HG03025 (cell line): ENCODE results near the gene MYO9B.
"Not testable (repeated sequence)": the region's sequence is repeated elsewhere in the genome, so short reads cannot be mapped to it uniquely, and the experiment has no call there.

ENCODE experiments used
- ATAC-seq: cut with Tn5 transposase; IDR thresholded peaks from one replicate; pipeline ENCODE4 v1.9.1; 2021; ENCODE audit warnings: mild to moderate bottlenecking, moderate library complexity; ENCODE audit not compliant: unreplicated experiment, low FRiP score

The MYO9B gene

DNA sequence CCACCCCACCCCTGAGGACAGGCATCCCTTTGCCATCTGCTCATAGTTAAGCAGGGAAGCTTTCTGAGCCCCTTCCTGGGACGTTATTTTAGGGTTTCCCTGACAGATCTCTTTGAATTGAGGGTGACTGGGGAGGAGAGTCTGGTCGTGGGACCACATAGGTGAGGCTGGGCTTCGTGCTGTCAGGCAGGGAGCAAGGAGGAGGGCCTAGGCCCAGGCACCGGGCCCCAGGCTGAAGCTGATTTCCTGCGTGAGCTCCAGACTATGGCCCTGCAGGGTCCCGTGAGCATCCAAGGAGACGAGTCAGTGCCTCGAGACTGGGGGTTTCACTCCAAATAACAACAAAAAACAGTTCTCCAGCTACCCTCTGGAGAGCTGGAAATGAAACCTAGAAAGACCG is 60.4 kb downstream of the MYO9B start:
- no peak for ATAC-seq

DNA sequence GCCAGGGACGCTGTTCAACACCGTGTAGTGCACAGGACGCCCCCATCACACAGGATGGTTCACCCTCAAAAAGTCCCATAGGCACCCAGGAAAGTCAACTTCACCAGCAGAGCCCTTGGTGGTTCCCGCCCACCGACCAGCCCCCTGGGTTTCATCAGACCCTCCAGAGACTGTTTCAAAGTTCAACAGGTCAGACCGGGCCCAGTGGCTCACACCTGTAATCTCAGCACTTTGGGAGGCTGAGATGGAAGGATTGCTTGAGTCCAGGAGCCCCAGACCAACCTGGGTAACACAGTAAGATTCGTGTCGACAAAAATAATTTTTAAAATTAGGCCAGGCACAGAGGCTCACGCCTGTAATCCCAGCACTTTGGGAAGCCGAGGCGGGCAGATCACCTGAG is 61.0 kb downstream of the MYO9B start:
- ATAC-seq: no peak

DNA sequence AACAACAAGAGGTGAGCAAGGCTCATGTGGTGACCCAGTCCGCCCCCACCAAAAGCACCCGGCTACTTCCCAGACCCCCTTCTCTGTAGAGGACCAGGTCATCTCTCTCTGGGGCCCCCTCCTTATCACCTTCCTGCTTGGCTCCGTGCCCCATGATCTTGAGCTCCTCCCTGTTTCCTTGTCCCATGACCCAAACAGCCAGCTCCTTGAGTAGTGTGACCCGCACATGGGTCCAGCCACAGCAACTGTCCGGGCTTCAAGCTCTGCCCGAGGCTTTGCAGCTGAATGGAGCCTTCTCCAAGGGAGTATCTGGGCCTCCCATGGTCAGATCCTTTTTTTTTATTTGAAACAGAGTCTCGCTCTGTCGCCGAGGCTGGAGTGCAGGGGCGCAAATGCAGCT is 61.8 kb downstream of the MYO9B start:
- no peak for ATAC-seq

DNA sequence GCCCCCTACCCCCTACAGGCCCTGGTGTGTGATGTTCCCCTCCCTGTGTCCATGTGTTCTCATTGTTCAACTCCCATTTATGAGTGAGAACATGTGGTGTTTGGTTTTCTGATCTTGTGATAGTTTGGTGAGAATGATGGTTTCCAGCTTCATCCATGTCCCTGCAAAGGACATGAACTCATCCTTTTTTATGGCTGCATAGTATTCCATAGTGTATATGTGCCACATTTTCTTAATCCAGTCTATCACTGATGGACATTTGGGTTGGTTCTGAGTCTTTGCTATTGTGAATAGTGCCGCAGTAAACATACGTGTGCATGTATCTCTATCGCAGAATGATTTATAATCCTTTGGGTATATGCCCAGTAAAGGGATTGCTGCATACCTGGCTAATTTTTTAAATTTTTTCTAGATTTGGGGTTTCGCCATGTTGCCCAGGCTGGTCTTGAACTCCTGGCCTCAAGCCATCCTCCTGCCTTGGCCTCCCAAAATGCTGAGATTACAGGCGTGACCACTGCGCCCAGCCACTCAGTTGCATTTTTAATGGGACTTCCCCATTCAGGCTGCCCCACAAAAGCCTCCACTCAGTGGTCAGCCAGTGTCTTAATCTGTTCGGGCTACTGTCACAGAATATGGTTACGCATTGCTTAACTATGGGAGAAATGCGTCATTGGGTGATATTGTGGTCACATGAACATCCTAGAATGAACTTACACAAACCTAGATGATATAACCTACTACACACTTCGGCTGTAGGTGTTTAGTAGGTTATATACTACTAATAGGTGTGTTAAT is 62.7 kb downstream of the MYO9B start:
- not testable (repeated sequence) for ATAC-seq

DNA sequence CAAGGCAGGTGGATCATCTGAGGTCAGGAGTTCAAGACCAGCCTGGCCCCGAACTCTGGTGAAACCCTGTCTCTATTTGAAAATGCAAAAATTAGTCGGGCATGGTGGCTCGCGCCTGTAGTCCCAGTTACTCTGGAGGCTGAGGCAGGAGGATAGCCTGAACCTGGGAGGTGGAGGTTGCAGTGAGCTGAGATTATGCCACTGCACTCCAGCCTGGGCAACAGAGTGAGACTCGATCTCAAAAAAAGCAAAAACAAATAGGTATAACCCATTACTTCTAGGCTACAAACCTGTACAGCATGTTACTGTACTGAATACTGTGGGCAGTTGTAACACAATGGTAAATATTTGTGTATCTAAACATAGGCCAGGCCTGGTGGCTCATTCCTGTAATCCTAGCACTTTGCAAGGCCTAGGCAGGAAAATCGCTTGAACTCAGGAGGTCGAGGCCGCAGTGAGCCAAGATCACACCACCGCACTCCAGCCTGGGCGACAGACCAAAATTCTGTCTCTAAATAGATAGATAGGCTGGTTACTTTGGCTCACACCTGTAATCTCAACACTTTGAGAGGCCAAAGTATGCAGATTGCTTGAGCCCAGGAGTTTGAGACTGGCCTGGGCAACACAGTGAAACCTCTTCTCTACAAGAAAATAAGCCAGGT is 63.5 kb downstream of the MYO9B start:
- ATAC-seq: no peak

DNA sequence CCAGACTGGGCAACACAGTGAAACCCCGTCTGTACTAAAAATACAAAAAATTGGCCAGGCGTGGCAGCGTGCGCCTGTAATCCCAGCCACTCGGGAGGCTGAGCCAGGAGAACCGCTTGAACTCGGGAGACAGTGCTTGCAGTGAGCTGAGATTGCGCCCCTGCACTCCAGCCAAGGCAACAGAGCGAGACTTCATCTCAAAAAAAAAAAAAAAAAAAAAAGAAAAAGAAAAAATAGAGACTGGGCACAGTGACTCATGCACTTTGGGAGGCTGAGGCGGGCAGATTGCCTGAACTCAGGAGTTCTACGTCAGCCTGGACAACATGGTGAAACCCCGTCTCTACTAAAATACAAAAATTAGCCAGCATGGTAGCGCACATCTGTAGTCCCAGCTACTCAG is 69.2 kb downstream of the MYO9B start:
- not testable (repeated sequence) for ATAC-seq

DNA sequence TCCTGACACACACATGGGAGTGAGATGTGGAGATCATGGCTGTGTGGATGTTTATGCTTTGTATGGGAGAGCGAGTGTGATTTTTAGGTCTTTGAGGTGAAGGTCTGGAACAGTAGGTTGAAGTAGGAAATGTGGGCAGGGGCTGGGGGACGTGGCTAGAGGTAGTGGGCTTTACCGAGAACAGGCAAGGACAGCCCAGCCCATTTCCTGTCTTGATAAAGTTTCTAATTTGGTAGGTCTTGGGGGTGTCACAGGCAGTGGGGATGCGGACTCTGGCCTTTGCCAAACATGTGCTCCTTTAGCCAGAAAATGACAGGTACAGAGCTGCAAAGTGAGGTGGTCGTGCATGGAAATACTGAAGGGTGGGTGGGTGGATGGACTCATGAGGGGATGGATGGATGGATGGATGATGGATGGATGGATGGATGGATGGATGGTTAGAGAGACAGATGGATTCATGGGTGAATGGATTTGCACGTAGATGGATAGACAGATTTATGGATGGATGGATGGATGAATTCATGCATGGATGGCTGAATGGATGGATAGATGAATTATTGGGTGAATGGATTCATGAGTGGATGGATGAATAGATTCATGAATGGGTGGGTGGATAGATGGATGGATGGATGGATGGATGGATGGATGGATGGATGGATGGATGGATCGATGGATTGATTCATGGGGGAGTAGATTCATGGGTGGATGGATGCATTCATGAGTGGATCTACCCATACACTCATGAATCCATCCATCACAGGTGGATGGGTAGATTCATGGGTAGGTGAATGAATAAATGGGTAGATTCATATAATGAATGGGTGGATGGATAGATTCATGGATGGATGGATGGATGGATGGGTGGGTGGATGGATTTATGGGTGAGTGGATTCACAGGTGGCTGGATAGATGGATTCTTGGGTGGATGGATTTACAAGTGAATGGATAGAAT is 70.2 kb downstream of the MYO9B start:
- ATAC-seq: no peak

DNA sequence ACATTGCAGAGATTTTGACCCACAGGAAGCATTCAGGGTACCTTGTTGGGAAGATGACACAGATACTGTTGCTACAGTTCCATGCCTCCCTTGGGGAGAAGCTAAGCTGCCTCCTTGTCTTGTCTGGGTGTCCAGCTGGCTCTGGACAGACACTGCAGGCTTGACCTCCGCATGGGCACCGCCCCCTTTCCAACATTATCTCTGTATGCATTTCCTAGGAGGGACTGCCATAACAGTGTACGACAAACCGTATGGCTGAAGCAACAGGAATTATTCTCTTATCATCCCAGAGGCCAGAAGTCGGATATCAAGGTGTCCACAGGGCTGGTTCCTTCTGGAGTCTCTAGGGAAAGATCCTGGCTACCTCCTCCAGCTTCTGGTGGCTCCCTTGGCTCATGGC is 72.6 kb downstream of the MYO9B start:
- ATAC-seq: no peak

DNA sequence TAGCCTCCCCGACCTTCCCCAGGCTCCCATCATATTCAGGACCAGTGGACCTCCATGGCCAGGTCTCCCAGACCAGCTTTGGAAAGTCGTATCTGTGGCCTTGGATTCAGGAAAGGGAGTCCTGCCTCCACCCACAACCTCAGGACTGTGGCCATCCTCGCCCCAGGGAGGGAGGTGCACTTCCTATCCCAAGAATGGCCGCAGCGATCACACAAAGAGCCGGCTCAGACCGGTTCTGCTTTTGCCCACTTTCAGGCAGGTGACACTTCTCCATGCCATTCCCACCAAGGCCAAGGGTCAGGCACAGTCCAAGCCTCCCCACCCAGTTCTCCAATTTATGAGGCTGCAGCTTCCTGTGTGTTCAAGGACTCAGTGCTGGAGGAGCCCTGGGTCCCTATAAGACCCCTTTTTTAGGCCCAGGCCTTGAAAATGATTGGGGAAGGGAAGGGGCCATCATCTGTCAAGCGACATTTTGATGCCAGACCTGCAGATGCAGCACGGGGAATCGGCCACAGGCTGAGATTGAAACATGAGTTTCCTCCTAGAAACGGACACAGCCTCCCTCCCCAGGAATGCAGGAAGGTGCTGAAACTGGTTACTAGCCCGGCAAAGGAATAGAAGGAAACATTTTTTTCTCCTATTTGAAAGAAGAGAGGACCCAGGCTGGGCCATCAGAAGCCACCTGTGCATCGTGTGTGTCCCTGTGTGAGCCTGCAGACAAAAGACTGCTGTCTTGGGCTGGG is 74.0 kb downstream of the MYO9B start:
- ATAC-seq: no peak

DNA sequence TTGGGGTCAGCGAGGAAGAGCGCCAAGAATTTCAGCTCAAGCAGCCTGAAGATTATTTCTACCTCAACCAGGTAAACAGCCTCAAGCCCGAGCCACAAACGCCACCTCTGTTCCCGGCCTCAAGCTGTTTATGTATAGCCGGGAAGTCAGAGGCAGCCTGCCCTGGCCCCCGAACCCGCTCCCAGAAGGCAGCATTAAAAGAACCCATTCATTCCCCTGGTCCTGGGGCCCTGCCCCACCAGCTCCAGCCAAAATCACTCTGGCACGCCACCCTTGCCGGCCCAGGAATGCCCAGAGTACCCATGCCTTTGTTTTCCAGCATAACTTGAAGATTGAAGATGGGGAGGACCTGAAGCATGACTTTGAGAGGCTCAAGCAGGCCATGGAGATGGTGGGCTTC is 78.4 kb downstream of the MYO9B start:
- ATAC-seq: no peak

DNA sequence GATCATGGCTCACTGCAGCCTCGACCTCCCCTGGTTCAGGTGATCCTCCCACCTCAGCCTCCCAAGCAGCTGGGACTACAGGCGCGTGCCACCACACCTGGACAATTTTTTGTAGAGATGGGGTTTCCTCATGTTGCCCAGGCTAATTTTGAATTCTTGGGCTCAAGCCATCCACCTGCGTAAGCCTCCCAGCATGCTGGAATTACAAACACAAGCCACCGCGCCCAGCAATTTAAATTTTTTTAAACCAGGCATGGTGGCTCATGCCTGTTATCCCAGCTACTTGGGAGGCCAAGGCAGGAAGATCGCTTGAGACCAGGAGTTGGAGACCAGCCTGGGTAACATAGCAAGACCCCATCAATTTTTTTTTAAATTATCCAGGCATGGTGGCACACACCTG is 79.7 kb downstream of the MYO9B start:
- ATAC-seq: no peak

DNA sequence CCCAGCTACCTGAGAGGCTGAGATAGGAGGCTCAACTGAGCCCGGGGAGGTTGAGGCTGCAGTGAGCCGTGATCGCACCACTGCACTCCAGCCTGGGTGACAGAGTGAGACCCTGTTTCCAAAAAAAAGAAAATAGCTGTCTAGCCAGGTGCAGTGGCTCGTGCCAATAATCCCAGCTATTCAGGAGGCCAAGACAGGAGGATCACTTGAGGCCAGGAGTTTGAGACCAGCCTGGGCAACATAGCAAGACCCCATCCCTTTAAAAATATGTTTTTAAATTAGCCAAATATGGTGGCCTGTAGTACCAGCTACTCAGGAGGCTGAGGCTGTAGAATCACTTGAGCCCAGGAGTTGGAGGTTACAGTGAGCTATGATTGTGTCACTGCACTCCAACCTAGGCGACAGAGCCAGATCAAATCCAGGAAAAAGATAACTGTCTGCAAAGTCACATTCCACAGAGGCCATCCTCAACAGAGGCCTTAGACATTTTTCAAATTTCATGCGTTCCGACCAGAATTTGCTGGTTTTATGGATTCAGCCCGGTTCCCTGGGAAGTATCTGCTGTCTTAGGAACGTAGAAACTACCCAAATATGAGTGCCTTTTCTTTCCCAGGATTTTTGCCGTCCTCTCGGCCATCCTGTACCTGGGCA is 80.8 kb downstream of the MYO9B start:
- ATAC-seq: no peak

DNA sequence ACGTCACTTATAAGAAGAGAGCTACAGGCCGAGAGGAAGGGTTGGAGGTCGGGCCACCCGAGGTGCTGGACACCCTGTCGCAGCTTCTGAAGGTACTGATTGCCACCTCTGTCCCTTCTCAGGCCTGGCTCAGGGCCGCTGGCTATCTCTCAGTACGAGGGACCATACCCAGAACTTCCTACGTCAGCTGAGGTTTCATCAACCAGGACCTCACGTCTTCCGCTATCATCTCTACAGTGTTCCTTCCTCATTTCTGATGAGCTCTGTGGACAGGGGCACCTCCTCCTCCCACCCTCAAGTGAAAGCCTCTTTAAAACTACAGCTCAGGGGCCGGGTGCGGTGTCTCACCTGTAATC is 81.3 kb downstream of the MYO9B start:
- no peak for ATAC-seq

DNA sequence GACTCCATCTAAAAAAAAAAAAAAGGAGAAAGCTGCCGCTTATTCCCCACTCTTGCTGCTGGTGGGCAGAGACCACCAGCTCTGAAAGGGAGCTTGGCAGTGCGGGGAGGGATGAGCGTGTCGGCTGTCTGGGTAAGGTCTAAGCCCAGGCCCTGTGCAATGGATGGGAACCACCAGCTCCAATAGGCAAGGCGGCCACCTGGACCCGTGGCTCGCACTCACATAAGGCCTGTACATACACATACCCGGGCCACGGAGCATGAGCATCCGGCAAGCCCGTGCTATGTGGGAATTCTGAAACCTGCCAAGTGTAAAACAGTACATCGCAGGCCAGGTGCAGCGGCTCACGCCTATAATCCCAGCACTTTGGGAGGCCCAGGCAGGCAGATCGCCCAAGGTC is 83.0 kb downstream of the MYO9B start:
- ATAC-seq: no peak

DNA sequence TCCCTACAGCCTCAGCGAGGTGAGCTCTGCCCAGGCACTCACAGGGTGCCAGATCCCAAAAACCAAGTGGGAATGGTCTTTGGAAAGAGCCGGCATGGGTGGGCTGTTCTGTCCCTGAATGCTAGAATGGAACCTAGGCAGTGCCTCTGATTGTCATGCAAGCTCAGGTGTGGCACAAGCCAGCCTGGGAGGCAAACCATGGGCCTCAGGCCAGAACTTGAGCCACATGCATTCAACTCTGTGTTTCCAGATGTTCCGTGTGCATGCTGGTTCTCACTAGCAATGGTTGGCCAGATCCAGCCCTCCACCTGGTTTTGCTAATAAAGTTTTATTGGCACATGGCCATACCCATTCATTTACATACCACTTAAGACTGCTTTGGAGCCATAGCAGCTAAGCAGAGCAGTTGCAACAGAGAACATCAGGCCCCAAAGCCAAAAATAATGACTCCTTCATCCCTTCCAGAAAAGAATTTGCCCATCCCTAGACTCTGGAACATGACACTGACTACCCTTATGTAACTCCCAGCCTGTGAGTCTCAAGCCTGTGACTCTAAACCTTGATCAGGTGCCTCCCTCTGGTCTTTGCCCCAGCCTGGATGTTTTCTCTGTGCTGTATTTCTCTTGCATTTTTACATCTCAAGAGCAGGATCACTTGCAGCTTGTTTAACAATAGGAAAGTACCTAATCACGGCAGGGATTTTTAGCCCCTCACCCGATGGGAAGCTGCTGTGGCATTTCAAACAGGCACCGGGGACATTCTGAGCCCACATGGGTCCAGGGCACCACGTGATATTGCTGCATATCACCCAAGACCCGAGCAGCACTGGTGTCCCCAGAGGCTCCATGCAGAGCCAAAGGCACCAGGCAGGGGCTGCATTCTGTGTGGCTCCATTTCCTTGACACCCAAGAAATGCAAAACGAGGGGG is 84.2 kb downstream of the MYO9B start:
- ATAC-seq: no peak

DNA sequence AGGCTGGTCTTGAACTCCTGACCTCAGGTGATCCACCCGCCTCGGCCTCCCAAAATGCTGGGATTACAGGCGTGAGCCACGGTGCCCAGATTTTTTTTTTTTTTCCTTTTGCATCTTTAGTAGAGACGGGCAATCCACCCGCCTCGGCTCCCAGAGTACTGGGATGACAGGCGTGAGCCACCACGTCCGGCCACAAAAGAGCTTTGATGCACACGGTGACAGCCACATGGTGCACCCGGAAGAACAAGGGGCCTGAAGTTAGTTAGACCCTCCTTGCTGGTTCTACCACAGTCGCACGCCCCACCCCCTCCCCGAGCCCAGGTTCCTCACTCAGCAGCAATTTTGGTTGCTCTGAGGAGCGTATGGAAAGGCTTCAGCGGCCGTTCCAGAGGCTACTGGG is 85.3 kb downstream of the MYO9B start:
- no peak for ATAC-seq

DNA sequence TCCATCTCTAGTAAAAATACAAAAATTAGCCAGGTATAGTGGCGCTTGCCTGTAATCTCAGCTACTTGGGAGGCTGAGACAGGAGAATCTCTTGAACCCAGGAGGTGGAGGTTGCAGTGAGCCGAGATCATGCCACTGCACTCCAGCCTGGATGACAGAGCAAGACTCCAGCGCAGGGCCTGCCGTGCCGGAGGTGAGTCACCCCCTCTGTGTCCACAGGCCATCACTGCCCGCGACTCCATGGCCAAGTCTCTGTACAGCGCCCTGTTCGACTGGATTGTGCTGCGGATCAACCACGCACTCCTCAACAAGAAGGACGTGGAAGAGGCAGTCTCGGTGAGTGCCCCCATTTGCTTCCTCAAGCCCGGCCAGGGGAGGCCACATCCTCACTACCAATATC is 86.6 kb downstream of the MYO9B start:
- not testable (repeated sequence) for ATAC-seq

DNA sequence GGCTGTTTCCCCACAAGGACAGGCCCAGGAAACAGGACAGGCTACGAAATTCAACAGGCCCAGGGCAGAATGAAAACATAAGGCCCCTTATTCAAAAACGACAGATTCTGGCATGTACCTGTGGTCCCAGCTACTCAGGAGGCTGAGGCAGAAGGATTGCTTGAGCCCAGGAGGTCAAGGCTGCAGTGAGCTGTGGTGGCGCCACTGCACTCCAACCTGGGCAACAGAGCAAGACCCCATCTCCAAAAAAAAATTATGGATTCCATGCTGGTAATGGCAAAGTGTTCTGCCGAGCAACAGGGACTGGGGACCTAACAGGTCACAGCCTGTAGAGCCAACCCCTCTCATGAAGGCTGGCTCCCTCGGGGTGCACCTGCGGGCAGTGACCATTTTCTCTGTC is 87.0 kb downstream of the MYO9B start:
- ATAC-seq: no peak

DNA sequence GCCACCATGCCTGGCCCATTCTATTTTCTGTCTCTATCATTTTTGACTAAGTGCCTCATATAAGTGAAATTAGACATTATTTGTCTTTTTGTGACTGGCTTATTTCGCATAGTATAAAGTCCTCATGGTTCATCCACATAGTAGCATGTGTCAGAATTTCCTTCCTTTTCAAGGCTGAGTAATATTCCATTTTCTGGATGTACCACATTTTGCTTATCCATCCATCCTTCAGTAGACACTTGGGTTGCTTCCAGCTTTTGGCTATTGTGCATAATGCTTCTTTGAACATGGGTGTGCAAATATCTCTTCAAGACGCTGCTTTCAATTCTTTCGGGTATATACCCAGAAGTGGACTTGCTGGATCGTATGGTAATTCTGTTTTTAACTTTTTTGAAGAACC is 88.1 kb downstream of the MYO9B start:
- ATAC-seq: no peak
